GM13977 (cell line): Measurements from ENCODE around the gene FABP1.

Experiments
- DNase-seq: peaks from one replicate; pipeline ENCODE4 v3.0.0; 2012; ENCODE audit warnings: low spot score
- CTCF ChIP-seq: IDR thresholded peaks from 2 replicates; pipeline ENCODE4 v1.5.1; 2012; ENCODE audit warnings: mild to moderate bottlenecking, control low read depth; ENCODE audit not compliant: insufficient read depth; ENCODE audit errors: extremely low read depth, missing control alignments
- in situ Hi-C: fragments of 300-500 bp; cut with MboI; formaldehyde crosslinking; loops from one replicate; pipeline ENCODE4 v1.12.0; 2022; ENCODE audit warnings: low sequenced_read_pairs, low pct_unique_long_range_greater_than_20kb, mixed read lengths, inconsistent platforms; ENCODE audit not compliant: unreplicated experiment

FABP1 gene

GRCh38 chr2:88139804-88140203 lies 11.9 kb upstream of the FABP1 start:
- TF ChIP-seq CTCF, result no peak
- no peak for DNase-seq
- in situ Hi-C loops, result no loop called here

- no peak for TF ChIP-seq CTCF
- DNase-seq, result no peak
- in situ Hi-C loops, result no loop called here
These were observed 11.4 kb upstream of the FABP1 start for GRCh38 chr2:88139203-88139702.

GRCh38 chr2:88137833-88138232 lies 10.0 kb upstream of the FABP1 start:
- in situ Hi-C loops, result no loop called here
- no peak for TF ChIP-seq CTCF
- no peak for DNase-seq

GRCh38 chr2:88136817-88137216 lies 9.0 kb upstream of the FABP1 start:
- no peak for TF ChIP-seq CTCF
- DNase-seq, result no peak
- in situ Hi-C loops, result no loop called here

GRCh38 chr2:88133875-88134274 lies 6.0 kb upstream of the FABP1 start:
- DNase-seq, result no peak
- TF ChIP-seq CTCF, result no peak
- in situ Hi-C loops, result no loop called here

- DNase-seq, result no peak
- TF ChIP-seq CTCF, result no peak
- in situ Hi-C loops, result no loop called here
These were observed 4.1 kb upstream of the FABP1 start for GRCh38 chr2:88131999-88132368.
